Omental fat pad (tissue), 4 donors: ENCODE results near the gene NSRP1. TPM values are rescaled to one million over a fixed set of nuclear protein-coding genes. Genes with fewer than 3 reads are reported as not detected.
"Not testable (repeated sequence)": the region's sequence is repeated elsewhere in the genome, so short reads cannot be mapped to it uniquely, and the experiment has no call there.

Source experiments
- ATAC-seq: fragments of 150-250 bp; one replicate; pipeline ENCODE4 v1.9.1; 2016; ENCODE audit warnings: mild to moderate bottlenecking, moderate library complexity; ENCODE audit not compliant: low FRiP score
- DNase-seq: peaks from one replicate; pipeline ENCODE4 v3.0.0-alpha.2; 2019; ENCODE audit warnings: low spot score
- CTCF ChIP-seq, 3 donors: fragments of 450-650 bp; IDR thresholded peaks; one replicate each; pipeline ENCODE4 v1.5.1; 2016 to 2017; ENCODE audit warnings: antibody characterized with exemption in 3 of 3, mild to moderate bottlenecking in 3 of 3, moderate library complexity in 2 of 3
- total RNA-seq, 4 donors: library from RNA; depleted of rRNA; stranded (reverse); fragments of >200 nt; gene quantifications; one replicate each; pipeline ENCODE4 v1.1.0, GENCODE V29; 2016

Gene NSRP1
- total RNA-seq, 4 donors from 2014 or later = 17.4 to 35.2 (median 25.1) TPM

- DNase-seq (no peak), ATAC-seq (no peak)
- TF ChIP-seq CTCF (IDR thresholded peaks at IDR 0.05) = no peak
Measured at GRCh38 chr17:30197416-30197815, 80.8 kb downstream of the NSRP1 start.

GRCh38 chr17:30199600-30199999 lies 83.0 kb downstream of the NSRP1 start:
- no peak for ATAC-seq
- no peak for DNase-seq
- no peak for TF ChIP-seq CTCF (IDR thresholded peaks at IDR 0.05)

- no peak for DNase-seq
- TF ChIP-seq CTCF (IDR thresholded peaks at IDR 0.05) = no peak
- no peak for ATAC-seq
Measured at GRCh38 chr17:30200106-30200505, 83.5 kb downstream of the NSRP1 start.

- not testable (repeated sequence) for DNase-seq, ATAC-seq
Measured at GRCh38 chr17:30200656-30201055, 84.0 kb downstream of the NSRP1 start.

GRCh38 chr17:30203471-30203981 lies 86.9 kb downstream of the NSRP1 start:
- DNase-seq (no peak), ATAC-seq (no peak)
- TF ChIP-seq CTCF (IDR thresholded peaks at IDR 0.05) = no peak

GRCh38 chr17:30207655-30208054 lies 91.0 kb downstream of the NSRP1 start:
- DNase-seq = no peak
- ATAC-seq = no peak
- no peak for TF ChIP-seq CTCF (IDR thresholded peaks at IDR 0.05)

- DNase-seq = no peak
- no peak for TF ChIP-seq CTCF (IDR thresholded peaks at IDR 0.05)
- no peak for ATAC-seq
Measured at GRCh38 chr17:30208214-30208613, 91.6 kb downstream of the NSRP1 start.

GRCh38 chr17:30209930-30210329 lies 93.3 kb downstream of the NSRP1 start:
- ATAC-seq (no peak), DNase-seq (no peak)
- no peak for TF ChIP-seq CTCF (IDR thresholded peaks at IDR 0.05)
